ENCODE results near the gene KPTN. TPM values are rescaled to one million over a fixed set of nuclear protein-coding genes. Genes with fewer than 3 reads are reported as not detected.

KPTN gene
- total and polyA plus RNA-seq, 2 of the 13 experiments (the other 11 are each of a cell fraction or from before 2014, with no cell fraction given) = 9.1 to 13.3 TPM

GRCh38 chr19:47497050-47497766 is 13.2 kb upstream of the KPTN start:
- Histone ChIP-seq H4K20me1 (ENCODE audit: insufficient read depth, low read length) (0 out of 2 replicates have a peak, but pooled peaks cover 3% of the 10 kb centered on the region), H3K79me2 (ENCODE audit: insufficient read depth, low read length) (no peaks in the 10 kb centered on the region), H3K27ac (ENCODE audit: extremely low read length, insufficient read depth, low read length) (no peak overlapping the region), H3K4me2 (ENCODE audit: low read depth, low read length) (no peak overlapping the region), H3K9ac (ENCODE audit: insufficient read depth, low read depth, low read length) (no peak overlapping the region), H3K9me3 (ENCODE audit: low read length) (no peaks in the 10 kb centered on the region), H2AFZ (ENCODE audit: low read length) (no peak overlapping the region), H3K4me1 (ENCODE audit: insufficient read depth, low read length) (no peaks in the 10 kb centered on the region), H3K36me3 (replicated peaks in 1 of 2; ENCODE audit: control insufficient read depth in 1 of 2, insufficient read depth in 2 of 2, low read length in 2 of 2) (peaks cover 10 to 13% of the 10 kb centered on the region in 2 experiments; a peak in 4 of 5 replicates), H3K4me3 (replicated peaks in 1 of 3; ENCODE audit: insufficient read depth in 1 of 3, low read depth in 2 of 3, low read length in 3 of 3) (no peak overlapping the region), H3K27me3 (ENCODE audit: control insufficient read depth in 1 of 2, insufficient read depth in 2 of 2, low read length in 2 of 2) (no peaks in the 10 kb centered on the region)
- no peak for DNase-seq (ENCODE audit: low spot score)
- WGBS (ENCODE audit: low lambda C conversion rate) = 99% methylated on average over 7 of the region's 23 CpGs
- TF ChIP-seq AKAP8 (CRISPR knock-in tag; IDR thresholded peaks at IDR 0.05) (0 out of 2 replicates have a peak, but pooled peaks have one; percentile 41), AGO2 (optimal IDR thresholded peaks at IDR 0.05; ENCODE audit: low read depth, low read length) (peak; percentile 27), ZNF775 (CRISPR knock-in tag; IDR thresholded peaks at IDR 0.05; ENCODE audit: borderline replicate concordance) (no peak), ZNF260 (CRISPR knock-in tag; IDR thresholded peaks at IDR 0.05; ENCODE audit: borderline replicate concordance, low read depth) (no peak)
- no peak for ATAC-seq
- no TSS peak for BruUV-seq (replicated peaks)
- FAIRE-seq = no peak
- in situ Hi-C loops (cut with HindIII; ENCODE audit: extremely low pct_ligation_motif_present, low pct_unique_long_range_greater_than_20kb) (no loop called here), intact Hi-C loops (cut with micrococcal nuclease; ENCODE audit: unreplicated experiment) (no loop called here)
- ChIA-PET CTCF (ENCODE audit: low intra/inter-chr PET ratio, low total read pairs) (no interaction called here), POLR2A (no interaction called here)

DNA sequence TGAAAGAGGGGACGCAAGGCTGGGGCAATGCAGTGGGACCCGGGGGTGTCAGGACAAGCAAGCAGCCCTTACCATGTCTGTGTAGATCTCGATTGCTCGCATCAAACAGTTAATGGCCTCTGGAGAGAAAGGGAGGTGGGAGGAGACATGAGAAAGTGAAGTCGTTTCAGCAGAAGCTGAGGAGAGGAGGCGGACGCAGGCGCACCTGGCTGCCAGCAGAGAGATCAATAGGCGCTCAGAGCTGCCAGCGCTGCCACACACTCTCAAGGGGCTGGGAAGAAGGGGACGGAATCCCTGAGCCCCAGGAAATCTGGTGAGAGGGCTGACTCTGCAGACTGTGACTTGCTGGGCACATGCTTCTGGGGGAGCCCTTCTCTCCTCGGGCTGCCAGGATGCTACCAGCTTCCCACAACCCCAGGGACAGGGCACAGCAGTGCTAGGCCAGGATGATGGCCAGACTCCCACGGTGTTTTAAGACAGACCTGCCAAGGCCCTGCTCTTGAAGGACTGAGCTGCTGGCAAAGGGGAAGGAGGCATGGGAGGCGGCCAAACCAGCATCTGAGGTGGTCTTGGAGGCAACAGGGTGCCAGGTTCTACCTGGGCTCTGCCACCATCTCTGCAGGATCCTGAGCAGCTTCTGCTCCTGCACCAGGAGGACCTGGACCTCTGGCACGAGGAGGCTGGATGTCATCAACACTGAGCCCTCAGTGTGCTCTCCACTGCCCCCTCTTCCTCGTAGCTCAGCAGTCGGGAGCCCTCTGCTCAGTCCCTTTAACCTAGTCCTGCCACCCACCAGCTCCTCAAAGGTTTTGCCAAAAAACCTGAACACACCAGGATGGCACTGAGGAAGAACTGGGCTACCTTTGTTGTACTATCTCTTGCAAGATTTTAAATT is 11.7 kb upstream of the KPTN start:
- no TSS peak for BruUV-seq (replicated peaks)
- WGBS (ENCODE audit: low lambda C conversion rate) = 96% methylated on average over 11 of the region's 17 CpGs
- intact Hi-C loops (cut with micrococcal nuclease; ENCODE audit: unreplicated experiment) = no loop called here
- no peaks in the 10 kb centered on the region for H4K20me1 ChIP-seq (ENCODE audit: insufficient read depth, low read length)
- no peaks in the 10 kb centered on the region for H3K27me3 ChIP-seq (ENCODE audit: control insufficient read depth in 1 of 2, insufficient read depth in 2 of 2, low read length in 2 of 2)
- DNase-seq (ENCODE audit: low spot score) (no peak), ATAC-seq (no peak), FAIRE-seq (no peak)
- ChIA-PET CTCF (ENCODE audit: low intra/inter-chr PET ratio, low total read pairs) (no interaction called here), POLR2A (no interaction called here)
- H2AFZ ChIP-seq (ENCODE audit: low read length) = no peak overlapping the region
- no peak overlapping the region for H3K9ac ChIP-seq (ENCODE audit: insufficient read depth, low read depth, low read length)
- no peak overlapping the region for H3K4me3 ChIP-seq (replicated peaks in 1 of 3; ENCODE audit: insufficient read depth in 1 of 3, low read depth in 2 of 3, low read length in 3 of 3)
- H3K4me1 ChIP-seq (ENCODE audit: insufficient read depth, low read length) = no peaks in the 10 kb centered on the region
- no peaks in the 10 kb centered on the region for H3K79me2 ChIP-seq (ENCODE audit: insufficient read depth, low read length)
- H3K9me3 ChIP-seq (ENCODE audit: low read length) = no peaks in the 10 kb centered on the region
- no peak overlapping the region for H3K4me2 ChIP-seq (ENCODE audit: low read depth, low read length)
- H3K27ac ChIP-seq (ENCODE audit: extremely low read length, insufficient read depth, low read length) = no peak overlapping the region
- in situ Hi-C loops (cut with HindIII; ENCODE audit: extremely low pct_ligation_motif_present, low pct_unique_long_range_greater_than_20kb) = no loop called here
- peaks cover 6 to 9% of the 10 kb centered on the region in 2 experiments; a peak in 4 of 5 replicates for H3K36me3 ChIP-seq (replicated peaks in 1 of 2; ENCODE audit: control insufficient read depth in 1 of 2, insufficient read depth in 2 of 2, low read length in 2 of 2)
- TF ChIP-seq ZZZ3 (CRISPR knock-in tag; IDR thresholded peaks at IDR 0.05; ENCODE audit: borderline replicate concordance) = no peak
- TF ChIP-seq ZNF619 (CRISPR knock-in tag; IDR thresholded peaks at IDR 0.05) = no peak
- TF ChIP-seq GLMP (CRISPR knock-in tag; IDR thresholded peaks at IDR 0.05; ENCODE audit: borderline replicate concordance) = no peak
- no peak for TF ChIP-seq ZMYM3 (CRISPR knock-in tag; IDR thresholded peaks at IDR 0.05)
- TF ChIP-seq ZNF335 (CRISPR knock-in tag; IDR thresholded peaks at IDR 0.05) = no peak
- TF ChIP-seq PBX3 (CRISPR knock-in tag; IDR thresholded peaks at IDR 0.05; ENCODE audit: borderline replicate concordance) = no peak
- TF ChIP-seq HOXA7 (CRISPR knock-in tag; IDR thresholded peaks at IDR 0.05) = no peak
- TF ChIP-seq MTF2 (CRISPR knock-in tag; IDR thresholded peaks at IDR 0.05; ENCODE audit: borderline replicate concordance) = no peak
- TF ChIP-seq ZNF703 (CRISPR knock-in tag; IDR thresholded peaks at IDR 0.05; ENCODE audit: borderline replicate concordance) = no peak
